ENCODE data around the gene BMP2K. TPM values are rescaled to one million over a fixed set of nuclear protein-coding genes. Genes with fewer than 3 reads are reported as not detected.

Gene BMP2K
- total RNA-seq, 1 donor, result 85.1 TPM

DNA sequence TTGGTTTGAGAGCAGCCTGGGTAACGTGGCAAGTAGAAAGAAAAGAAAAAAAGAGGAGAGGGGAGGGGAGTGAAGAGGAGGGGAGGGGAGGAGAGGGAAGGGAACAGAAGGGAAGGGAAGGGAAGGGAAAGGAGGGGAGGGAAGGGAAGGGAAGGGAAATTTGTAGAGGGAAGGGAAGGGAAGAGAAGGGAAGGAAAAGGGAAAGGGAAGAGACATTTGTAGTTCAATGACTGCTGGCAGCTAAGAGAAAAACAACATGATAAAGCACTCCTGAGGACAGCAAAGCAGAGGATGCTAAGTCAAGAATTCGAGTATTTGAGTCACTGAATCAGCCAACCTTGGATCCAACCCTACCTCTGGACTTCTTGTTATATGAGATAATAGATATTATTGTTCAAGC, 38.2 kb upstream of the BMP2K start:
- DNase-seq (ENCODE audit: low read depth), result no peak
- TF ChIP-seq, protein P1, sequence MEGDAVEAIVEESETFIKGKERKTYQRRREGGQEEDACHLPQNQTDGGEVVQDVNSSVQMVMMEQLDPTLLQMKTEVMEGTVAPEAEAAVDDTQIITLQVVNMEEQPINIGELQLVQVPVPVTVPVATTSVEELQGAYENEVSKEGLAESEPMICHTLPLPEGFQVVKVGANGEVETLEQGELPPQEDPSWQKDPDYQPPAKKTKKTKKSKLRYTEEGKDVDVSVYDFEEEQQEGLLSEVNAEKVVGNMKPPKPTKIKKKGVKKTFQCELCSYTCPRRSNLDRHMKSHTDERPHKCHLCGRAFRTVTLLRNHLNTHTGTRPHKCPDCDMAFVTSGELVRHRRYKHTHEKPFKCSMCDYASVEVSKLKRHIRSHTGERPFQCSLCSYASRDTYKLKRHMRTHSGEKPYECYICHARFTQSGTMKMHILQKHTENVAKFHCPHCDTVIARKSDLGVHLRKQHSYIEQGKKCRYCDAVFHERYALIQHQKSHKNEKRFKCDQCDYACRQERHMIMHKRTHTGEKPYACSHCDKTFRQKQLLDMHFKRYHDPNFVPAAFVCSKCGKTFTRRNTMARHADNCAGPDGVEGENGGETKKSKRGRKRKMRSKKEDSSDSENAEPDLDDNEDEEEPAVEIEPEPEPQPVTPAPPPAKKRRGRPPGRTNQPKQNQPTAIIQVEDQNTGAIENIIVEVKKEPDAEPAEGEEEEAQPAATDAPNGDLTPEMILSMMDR (IDR thresholded peaks at IDR 0.05; ENCODE audit: insufficient read depth, low read length), result no peak
- H3K4me3 ChIP-seq (ENCODE audit: low read depth, low read length), result no peak overlapping the region

DNA sequence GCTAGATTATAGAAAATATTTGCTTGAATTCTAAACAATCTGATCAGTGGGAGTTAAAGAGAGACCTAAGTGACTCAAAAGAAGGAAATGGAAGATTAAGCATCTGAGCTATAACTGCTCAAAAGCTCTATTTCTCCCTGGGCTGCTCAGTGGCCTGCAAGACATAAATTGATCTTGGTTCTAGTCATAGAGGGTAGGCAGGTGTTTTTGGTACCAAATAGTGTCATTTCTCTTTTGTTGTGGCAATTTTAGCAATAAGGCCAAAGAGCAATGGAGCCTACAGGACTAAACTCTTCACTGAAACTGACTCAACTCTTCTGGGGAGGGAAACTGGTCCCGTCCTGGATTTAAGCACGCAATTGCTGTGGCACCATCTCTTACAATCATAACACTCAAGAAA, 33.9 kb upstream of the BMP2K start:
- TF ChIP-seq, protein P1 (IDR thresholded peaks at IDR 0.05; ENCODE audit: insufficient read depth, low read length), result no peak
- no peak for DNase-seq (ENCODE audit: low read depth)
- no peak overlapping the region for H3K4me3 ChIP-seq (ENCODE audit: low read depth, low read length)

DNA sequence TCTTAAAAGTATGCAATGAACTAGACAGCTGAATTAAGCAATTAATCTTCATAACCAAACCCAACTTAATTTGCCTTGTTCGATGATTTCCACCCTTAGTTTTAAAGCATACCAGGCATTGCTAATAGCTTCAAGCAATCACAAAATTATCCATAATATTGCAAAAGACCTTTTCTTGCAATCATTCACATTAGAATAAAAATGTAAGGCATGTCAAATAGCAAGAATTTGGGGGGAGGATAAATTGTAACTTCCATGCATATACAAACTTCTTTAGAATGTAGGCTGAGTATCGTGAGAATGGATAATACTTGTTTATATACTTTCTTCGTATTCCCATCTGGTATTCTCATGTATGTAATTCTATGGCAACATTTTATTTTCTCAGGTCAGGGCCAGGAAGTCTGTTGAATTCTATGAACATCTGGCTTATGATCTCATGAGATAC, 28.7 kb upstream of the BMP2K start:
- H3K4me3 ChIP-seq (ENCODE audit: low read depth, low read length), result no peak overlapping the region
- TF ChIP-seq, protein P1 (IDR thresholded peaks at IDR 0.05; ENCODE audit: insufficient read depth, low read length), result no peak
- DNase-seq (ENCODE audit: low read depth), result no peak

DNA sequence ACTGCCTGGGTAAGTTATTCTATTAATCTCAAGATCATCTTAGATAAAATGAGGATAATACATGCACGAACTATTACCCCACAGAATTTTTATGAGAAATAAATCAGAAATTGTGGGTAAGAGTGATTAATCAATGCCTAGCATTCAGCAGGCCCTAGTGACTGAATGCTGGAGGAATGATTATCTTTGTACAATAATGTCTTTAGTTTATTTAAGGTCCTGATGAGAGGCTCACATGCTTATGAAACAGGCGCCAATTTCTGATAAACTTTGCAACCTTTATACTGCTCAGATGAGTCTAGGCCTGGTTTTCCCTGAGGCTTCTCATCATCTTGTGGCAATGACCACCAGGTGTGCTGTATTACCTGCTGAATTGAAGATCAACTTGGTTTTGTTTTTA, 27.8 kb upstream of the BMP2K start:
- TF ChIP-seq, protein P1 (IDR thresholded peaks at IDR 0.05; ENCODE audit: insufficient read depth, low read length), result no peak
- no peak for DNase-seq (ENCODE audit: low read depth)
- no peak overlapping the region for H3K4me3 ChIP-seq (ENCODE audit: low read depth, low read length)

DNA sequence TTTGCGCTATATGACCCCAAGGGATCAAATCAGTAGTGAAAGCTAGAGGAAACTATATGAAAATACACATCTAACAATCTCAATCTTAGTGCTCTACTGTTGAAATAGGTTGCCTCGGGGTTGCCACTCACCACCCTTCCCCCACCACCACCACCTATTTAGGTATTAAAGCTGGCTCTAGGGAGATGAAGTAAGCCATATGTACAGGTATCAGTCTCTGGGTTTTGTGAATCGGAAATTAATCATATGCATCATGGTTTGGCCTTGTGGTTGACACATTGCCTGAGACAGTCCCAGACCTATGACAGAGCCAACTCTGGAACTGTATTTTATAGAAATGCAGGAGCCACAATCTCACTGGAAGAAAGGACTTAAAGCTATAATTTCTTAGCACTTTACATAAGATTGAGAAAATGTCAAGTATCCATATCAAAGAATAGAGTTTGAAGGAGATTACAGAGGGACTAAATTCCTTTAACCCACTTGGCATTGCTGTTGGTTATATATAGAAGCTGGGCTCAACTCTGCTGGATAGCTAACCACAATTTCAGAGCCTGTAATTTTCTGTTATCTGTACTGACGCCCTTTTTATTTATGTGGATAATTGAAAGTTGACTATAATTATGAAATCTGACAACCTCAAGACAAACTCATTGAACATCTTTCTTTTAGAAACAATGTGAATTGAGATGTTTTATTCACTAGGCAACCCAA, 26.7 kb upstream of the BMP2K start:
- DNase-seq (ENCODE audit: low read depth), result peak; percentile 45
- H3K4me3 ChIP-seq (ENCODE audit: low read depth, low read length), result no peak overlapping the region
- TF ChIP-seq, protein P1 (IDR thresholded peaks at IDR 0.05; ENCODE audit: insufficient read depth, low read length), result no peak

DNA sequence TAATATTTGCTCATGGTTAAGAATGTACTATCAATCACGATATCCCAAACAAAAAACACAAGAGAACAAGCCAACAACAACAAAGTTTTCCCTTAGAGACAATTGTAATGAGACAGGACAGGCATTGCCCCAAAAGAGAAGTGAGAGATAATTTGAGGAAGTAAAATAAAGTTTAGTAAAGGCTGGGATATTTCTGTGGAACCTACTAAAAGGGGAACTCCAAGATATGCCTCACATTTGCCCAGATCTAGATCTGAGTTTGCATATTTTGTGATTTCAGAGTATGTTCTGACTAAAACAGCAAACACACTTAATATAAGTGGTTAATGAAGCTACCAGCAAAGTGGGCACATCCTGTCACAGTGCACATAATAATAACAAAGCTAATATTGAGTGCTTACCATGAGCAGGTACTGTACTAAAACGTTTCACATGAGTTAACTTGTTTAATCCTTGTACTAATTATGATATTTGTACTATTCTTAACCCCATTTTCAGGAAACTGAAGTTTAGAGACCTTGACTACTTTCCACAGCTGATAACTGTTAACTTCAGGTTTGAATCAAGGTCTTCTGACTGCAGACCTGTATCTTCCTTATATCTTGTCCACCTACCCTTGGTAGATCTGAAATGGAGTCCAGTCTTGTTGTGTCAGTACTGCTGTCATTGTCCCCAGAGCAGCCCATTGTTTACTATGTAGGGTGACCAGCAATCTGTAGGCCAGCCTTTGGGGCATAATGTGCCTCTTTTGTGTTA, 26.0 kb upstream of the BMP2K start:
- peak; percentile 40 for DNase-seq (ENCODE audit: low read depth)
- no peak overlapping the region for H3K4me3 ChIP-seq (ENCODE audit: low read depth, low read length)
- TF ChIP-seq, protein P1 (IDR thresholded peaks at IDR 0.05; ENCODE audit: insufficient read depth, low read length), result no peak

All from fibroblast of the aortic adventitia (primary cell).